Type B pancreatic cell (in vitro differentiated cells): Measurements from ENCODE around the gene SLC66A2. TPM values are rescaled to one million over a fixed set of nuclear protein-coding genes. Genes with fewer than 3 reads are reported as not detected.
"Not testable (repeated sequence)": the region's sequence is repeated elsewhere in the genome, so short reads cannot be mapped to it uniquely, and the experiment has no call there.

Experiments used
- DNase-seq: peaks from one replicate; pipeline ENCODE4 v3.0.0; 2021; ENCODE audit warnings: mixed read lengths; ENCODE audit not compliant: unreplicated experiment; ENCODE audit errors: extremely low spot score
- H3K27ac Mint-ChIP-seq: 2 replicates; pipeline ENCODE4 v1.8.0; 2021; ENCODE audit warnings: mild to moderate bottlenecking, mixed read lengths
- H3K27me3 Mint-ChIP-seq: 2 replicates; pipeline ENCODE4 v1.8.0; 2021; ENCODE audit warnings: mixed read lengths
- H3K36me3 Mint-ChIP-seq: 2 replicates; pipeline ENCODE4 v1.8.0; 2021; ENCODE audit warnings: mixed read lengths
- H3K4me1 Mint-ChIP-seq: one replicate; pipeline ENCODE4 v1.8.0; 2021; ENCODE audit warnings: mixed read lengths; ENCODE audit not compliant: unreplicated experiment
- H3K4me3 Mint-ChIP-seq: 2 replicates; pipeline ENCODE4 v1.8.0; 2021; ENCODE audit warnings: mild to moderate bottlenecking, mixed read lengths
- H3K9me3 Mint-ChIP-seq: 2 replicates; pipeline ENCODE4 v1.8.0; 2021; ENCODE audit warnings: mixed read lengths
- total RNA-seq: library from RNA; stranded (reverse); gene quantifications from 2 replicates; pipeline ENCODE4 v1.2.1, GENCODE V29; 2021; ENCODE audit warnings: low replicate concordance
- TF ChIP-seq, protein P1 (sequence below): fragments of 200-600 bp; sonication (generic); conservative IDR thresholded peaks from 2 replicates; pipeline ENCODE4 v1.5.0; 2021; ENCODE audit warnings: antibody characterized with exemption, mild to moderate bottlenecking

The SLC66A2 gene
- total RNA-seq, 1 donor from 2014 or later: 39.7 TPM

DNA sequence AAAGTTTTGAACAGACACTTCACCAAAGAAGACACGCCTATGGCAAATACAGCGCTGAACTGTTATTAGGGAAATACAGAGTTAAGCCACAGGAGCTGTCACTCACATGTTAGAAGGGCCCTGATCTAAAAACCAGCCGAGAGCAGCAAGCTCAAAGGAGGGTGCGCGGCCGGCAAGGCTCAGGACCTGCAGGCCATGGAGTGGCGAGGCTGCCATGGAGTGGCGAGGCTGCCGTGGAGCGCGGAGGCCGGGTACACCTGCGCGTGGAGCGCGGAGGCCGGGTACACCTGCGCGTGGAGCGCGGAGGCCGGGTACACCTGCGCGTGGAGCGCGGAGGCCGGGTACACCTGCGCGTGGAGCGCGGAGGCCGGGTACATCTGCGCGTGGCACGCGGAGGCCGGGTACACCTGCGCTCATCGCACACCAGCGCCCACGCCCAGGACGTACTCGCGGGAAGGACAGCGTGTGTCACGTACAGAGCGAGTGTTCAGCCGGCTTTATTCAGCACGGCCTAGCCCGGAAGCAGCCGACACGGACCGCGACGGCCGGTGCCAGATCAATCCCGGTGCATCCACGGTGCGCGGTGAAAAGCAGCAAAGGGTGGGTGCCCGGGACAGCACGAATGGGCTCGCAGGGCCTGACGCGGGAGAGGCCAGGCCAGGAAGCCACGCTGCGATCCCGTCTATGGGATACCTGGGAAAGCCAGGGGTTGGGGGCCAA, 68.8 kb downstream of the SLC66A2 start:
- Mint-ChIP-seq H3K27ac (no peak overlapping the region), H3K4me1 (no peaks in the 10 kb centered on the region), H3K27me3 (no peaks in the 10 kb centered on the region), H3K9me3 (no peaks in the 10 kb centered on the region), H3K36me3 (no peaks in the 10 kb centered on the region), H3K4me3 (no peak overlapping the region)
- DNase-seq: no peak
- TF ChIP-seq, protein P1, sequence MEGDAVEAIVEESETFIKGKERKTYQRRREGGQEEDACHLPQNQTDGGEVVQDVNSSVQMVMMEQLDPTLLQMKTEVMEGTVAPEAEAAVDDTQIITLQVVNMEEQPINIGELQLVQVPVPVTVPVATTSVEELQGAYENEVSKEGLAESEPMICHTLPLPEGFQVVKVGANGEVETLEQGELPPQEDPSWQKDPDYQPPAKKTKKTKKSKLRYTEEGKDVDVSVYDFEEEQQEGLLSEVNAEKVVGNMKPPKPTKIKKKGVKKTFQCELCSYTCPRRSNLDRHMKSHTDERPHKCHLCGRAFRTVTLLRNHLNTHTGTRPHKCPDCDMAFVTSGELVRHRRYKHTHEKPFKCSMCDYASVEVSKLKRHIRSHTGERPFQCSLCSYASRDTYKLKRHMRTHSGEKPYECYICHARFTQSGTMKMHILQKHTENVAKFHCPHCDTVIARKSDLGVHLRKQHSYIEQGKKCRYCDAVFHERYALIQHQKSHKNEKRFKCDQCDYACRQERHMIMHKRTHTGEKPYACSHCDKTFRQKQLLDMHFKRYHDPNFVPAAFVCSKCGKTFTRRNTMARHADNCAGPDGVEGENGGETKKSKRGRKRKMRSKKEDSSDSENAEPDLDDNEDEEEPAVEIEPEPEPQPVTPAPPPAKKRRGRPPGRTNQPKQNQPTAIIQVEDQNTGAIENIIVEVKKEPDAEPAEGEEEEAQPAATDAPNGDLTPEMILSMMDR: no peak

DNA sequence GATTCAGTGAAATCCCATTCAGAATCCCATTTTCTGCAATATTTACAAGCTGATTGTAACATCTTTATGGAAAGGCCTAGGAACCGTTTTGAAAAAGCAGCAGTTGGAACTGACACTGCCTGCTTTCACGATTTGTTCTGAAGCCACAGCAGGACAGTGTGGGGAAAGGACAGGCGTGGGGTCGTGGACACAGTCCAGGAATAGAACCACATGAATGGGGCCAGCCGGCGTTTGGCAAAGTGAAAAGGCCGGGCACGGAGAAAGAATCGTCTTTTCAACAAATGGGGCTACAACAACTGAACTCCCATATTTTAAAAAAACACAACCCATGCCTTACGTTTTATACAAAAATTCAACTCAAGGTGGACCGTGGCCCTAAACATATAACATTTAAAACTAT, 69.8 kb downstream of the SLC66A2 start:
- H3K4me3 Mint-ChIP-seq: no peak overlapping the region
- H3K27ac Mint-ChIP-seq: no peak overlapping the region
- no peaks in the 10 kb centered on the region for H3K9me3 Mint-ChIP-seq
- TF ChIP-seq, protein P1: no peak
- no peaks in the 10 kb centered on the region for H3K36me3 Mint-ChIP-seq
- no peak for DNase-seq
- H3K27me3 Mint-ChIP-seq: peaks cover 4% of the 10 kb centered on the region
- no peaks in the 10 kb centered on the region for H3K4me1 Mint-ChIP-seq

DNA sequence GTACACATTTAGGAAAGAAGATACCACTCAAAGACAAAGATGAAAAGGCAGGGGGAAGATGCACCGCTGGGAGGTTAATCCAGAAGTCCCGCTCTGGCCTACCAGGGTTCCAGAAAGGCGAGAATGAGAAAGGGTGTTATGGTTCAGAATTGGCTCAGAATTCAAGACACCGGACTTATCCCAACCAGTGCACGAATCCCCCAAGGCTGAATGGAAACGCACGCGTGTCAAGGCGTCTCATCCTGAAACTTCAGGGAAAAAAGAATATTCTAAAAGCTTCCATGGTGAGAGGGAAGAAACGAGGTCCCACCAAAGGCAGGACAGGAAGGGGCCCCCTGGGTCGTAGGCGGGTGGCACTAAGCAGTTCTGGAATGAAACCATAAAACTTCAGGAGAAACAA, 71.9 kb downstream of the SLC66A2 start:
- no peaks in the 10 kb centered on the region for H3K36me3 Mint-ChIP-seq
- TF ChIP-seq, protein P1: no peak
- no peaks in the 10 kb centered on the region for H3K4me1 Mint-ChIP-seq
- no peaks in the 10 kb centered on the region for H3K9me3 Mint-ChIP-seq
- no peak for DNase-seq
- no peak overlapping the region for H3K27ac Mint-ChIP-seq
- peaks cover 8% of the 10 kb centered on the region for H3K27me3 Mint-ChIP-seq
- H3K4me3 Mint-ChIP-seq: no peak overlapping the region

DNA sequence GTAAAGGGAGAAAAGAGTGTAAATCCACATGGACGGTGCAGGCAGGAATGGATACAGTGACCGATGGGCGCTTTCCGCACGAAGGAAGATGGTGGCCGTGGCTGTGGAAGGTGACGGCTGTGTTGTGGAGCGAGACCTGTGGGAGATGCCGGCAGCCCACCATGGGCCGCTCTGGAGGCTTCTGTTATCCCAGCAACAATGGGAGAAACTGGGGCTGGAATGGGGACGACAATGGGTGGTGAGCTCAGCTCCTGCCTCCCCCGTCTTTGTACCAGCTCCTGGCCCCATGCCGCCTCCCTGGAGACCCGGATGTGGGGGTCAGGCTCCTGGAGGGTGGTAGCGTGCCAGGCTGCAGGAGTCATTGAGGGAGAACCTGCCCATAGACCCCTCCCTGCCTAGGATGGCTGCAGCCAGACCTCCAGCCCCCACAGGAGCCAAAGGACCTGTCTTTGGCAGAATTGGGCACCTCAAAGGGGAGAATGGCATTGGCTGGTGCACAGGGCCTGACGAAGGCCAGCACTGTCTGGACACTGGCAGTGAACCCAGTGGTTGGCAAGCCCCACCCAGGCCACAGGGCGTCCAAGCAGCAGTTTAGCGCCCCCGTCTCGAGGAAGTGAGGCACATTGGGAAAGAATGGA, 72.6 kb downstream of the SLC66A2 start:
- DNase-seq: no peak
- no peaks in the 10 kb centered on the region for H3K4me1 Mint-ChIP-seq
- H3K36me3 Mint-ChIP-seq: no peaks in the 10 kb centered on the region
- no peak overlapping the region for H3K4me3 Mint-ChIP-seq
- H3K27ac Mint-ChIP-seq: no peak overlapping the region
- H3K9me3 Mint-ChIP-seq: no peaks in the 10 kb centered on the region
- TF ChIP-seq, protein P1: no peak
- H3K27me3 Mint-ChIP-seq: peaks cover 11% of the 10 kb centered on the region

DNA sequence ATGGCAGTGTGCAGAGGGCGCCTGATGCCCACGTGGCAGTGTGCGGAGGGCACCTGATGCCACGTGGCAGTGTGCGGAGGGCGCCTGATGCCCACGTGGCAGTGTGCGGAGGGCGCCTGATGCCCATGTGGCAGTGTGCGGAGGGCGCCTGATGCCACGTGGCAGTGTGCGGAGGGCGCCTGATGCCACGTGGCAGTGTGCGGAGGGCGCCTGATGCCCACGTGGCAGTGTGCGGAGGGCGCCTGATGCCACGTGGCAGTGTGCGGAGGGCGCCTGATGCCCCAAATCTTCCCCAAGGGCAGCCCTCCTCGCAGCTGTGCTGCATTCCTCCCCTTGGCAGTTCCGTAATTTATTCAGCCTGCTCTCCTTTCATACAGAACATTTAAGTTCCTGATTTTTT, 73.2 kb downstream of the SLC66A2 start:
- not testable (repeated sequence) for H3K27ac Mint-ChIP-seq, H3K9me3 Mint-ChIP-seq, H3K4me1 Mint-ChIP-seq, H3K36me3 Mint-ChIP-seq, H3K4me3 Mint-ChIP-seq, DNase-seq
- H3K27me3 Mint-ChIP-seq: peaks cover 11% of the 10 kb centered on the region
